Kidney (tissue), 14 donors: ENCODE data around the gene ATG101. TPM values are rescaled to one million over a fixed set of nuclear protein-coding genes. Genes with fewer than 3 reads are reported as not detected.

Experiments
- DNase-seq, 5 donors: peaks; one replicate each; pipeline ENCODE4 v3.0.0-alpha.2; 2013 to 2020
- FAIRE-seq: peaks from 2 replicates; lab custom pipeline; 2012; peaks lifted over from hg19 to GRCh38; lab: Jason Lieb, UNC
- H3K27ac ChIP-seq, 2 donors: one replicate each; pipeline ENCODE4 v1.7.0; 2013; ENCODE audit warnings: low read depth in 2 of 2, low read length in 2 of 2, inconsistent platforms in 1 of 2
- H3K27me3 ChIP-seq: one replicate; pipeline ENCODE4 v1.7.1; 2013; ENCODE audit warnings: low read length, inconsistent platforms; ENCODE audit not compliant: control insufficient read depth, insufficient read depth
- H3K36me3 ChIP-seq, 3 donors: one replicate each; pipeline versions ENCODE4 v1.7.0 to v1.7.1; 2013; ENCODE audit warnings: low read length in 3 of 3, control low read depth in 1 of 3, inconsistent platforms in 1 of 3; ENCODE audit not compliant: insufficient read depth in 3 of 3, control insufficient read depth in 2 of 3
- H3K4me1 ChIP-seq, 3 donors: one replicate each; pipeline versions ENCODE4 v1.7.0 to v1.7.1; 2013; ENCODE audit warnings: low read length in 3 of 3, inconsistent platforms in 1 of 3, low read depth in 1 of 3; ENCODE audit not compliant: control insufficient read depth in 2 of 3, insufficient read depth in 2 of 3
- H3K4me3 ChIP-seq, 3 donors: one replicate each; pipeline versions ENCODE4 v1.7.0 to v1.8.1; 2013; ENCODE audit warnings: low read length in 3 of 3, control low read depth in 1 of 3, inconsistent platforms in 1 of 3
- H3K9ac ChIP-seq, 3 donors: one replicate each; pipeline versions ENCODE4 v1.7.0 to v1.7.1; 2013; ENCODE audit warnings: low read length in 3 of 3, control low read depth in 1 of 3, inconsistent platforms in 1 of 3
- H3K9me3 ChIP-seq, 3 donors: one replicate each; pipeline versions ENCODE4 v1.7.0 to v1.7.1; 2013; ENCODE audit warnings: low read length in 3 of 3, control low read depth in 1 of 3, inconsistent platforms in 1 of 3; ENCODE audit not compliant: control insufficient read depth in 2 of 3, insufficient read depth in 1 of 3
- CTCF ChIP-seq: IDR thresholded peaks from 3 replicates; pipeline ENCODE4 v1.5.1; 2012; ENCODE audit warnings: mild to moderate bottlenecking, moderate library complexity, borderline replicate concordance; ENCODE audit not compliant: insufficient read depth; ENCODE audit errors: extremely low read depth
- intact Hi-C: fragments of 100-400 bp; cut with DNase I; formaldehyde crosslinking; loops from one replicate; pipeline ENCODE4 v1.11.1; 2022
- polyA plus RNA-seq: library from polyadenylated mRNA; stranded (reverse); fragments of 350-450 nt; fragmentation: Illumina TruSeq; extraction: RNeasy Lipid Tissue Mini Kit (QIAGEN cat#74804); gene quantifications from one replicate; pipeline ENCODE4 v1.2.3, GENCODE V29; 2014; ENCODE audit warnings: low read depth, low replicate concordance; ENCODE audit not compliant: insufficient read depth
- total RNA-seq: library from RNA; stranded (reverse); fragmentation: NEBNext Ultra II Directional; extraction: Animal tissue kit (Norgen Biotek cat#: 25700); gene quantifications from one replicate; pipeline ENCODE4 v1.2.1, GENCODE V29; 2021
- donor health status: control.
- donor health status: control.
- donor health status: control.
- donor health status: control.
- donor health status: control.
- donor health status: DM: yes; HTN: yes; CAD: no.
- donor health status: Normal renal cell carcinoma (clear cell type).

The ATG101 gene
- total and polyA plus RNA-seq, 2 donors from 2014 or later, result 32.1 to 53.0 TPM

GRCh38 chr12:52050116-52050757 is 19.5 kb upstream of the ATG101 start:
- H3K27ac ChIP-seq, result peak overlapping the region; percentile 96 to 97
- H3K27me3 ChIP-seq, result no peaks in the 10 kb centered on the region
- peaks cover 0 to 22% (median 8%) of the 10 kb centered on the region in 3 donors for H3K4me1 ChIP-seq
- intact Hi-C loops, result no loop called here
- TF ChIP-seq CTCF, result no peak
- H3K36me3 ChIP-seq, result peaks cover 0 to 29% (median 3%) of the 10 kb centered on the region in 3 donors
- DNase-seq, result peak in 2 of 5 donors; percentile 74 to 80
- H3K4me3 ChIP-seq, result peak overlapping the region; percentile 33 to 78 (median 61)
- H3K9ac ChIP-seq, result peak overlapping the region in 2 of 3 donors; percentile 95 to 97
- FAIRE-seq, result no peak
- no peaks in the 10 kb centered on the region for H3K9me3 ChIP-seq

DNA sequence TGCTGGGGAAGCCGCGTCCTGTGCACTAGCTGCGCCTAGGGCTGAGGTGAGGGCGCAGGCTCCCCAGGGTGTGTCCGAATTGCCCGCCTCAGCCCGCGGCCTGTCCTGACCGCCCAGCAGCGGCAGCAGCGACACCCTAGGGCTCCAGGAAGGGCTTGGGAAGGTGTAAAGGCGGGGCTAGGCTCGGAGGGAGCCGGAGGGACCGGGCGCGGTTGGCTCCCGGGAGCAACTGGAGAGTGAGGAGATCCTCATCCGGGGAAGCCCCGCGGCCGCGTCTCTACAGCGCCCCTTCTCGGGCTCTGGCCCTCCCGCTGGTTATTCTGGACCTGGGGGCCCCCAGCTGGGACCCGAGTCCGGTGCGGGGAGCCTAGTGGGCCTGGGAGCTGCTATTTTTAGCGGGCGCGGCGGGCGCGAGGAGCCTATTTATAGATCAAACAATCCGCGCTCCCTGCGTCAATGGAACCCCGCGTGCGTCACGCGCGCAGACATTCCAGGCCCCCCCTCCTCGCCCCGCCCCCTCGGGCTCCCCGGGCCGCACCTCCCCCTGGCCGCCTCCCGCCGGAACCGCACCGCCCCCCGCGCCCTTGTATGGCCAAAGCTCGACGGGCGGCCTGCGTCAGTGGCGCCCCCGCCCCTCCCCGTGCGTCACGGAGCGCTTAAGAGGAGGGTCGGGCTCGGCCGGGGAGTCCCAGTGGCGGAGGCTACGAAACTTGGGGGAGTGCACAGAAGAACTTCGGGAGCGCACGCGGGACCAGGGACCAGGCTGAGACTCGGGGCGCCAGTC is 18.8 kb upstream of the ATG101 start, which contains the start of gene NR4A1:
TSS of gene NR4A1 (plus strand) at position 685 of the 784 bp plus-strand sequence. CDS start 2,887 bp downstream, outside the sequence.
- intact Hi-C loops, result no loop called here
- H3K9me3 ChIP-seq, result no peaks in the 10 kb centered on the region
- TF ChIP-seq CTCF, result peak; percentile 7
- peak within 1 kb of the TSS; percentile 62 to 84 (median 78) for H3K4me3 ChIP-seq
- DNase-seq, result peak; percentile 95 to 99 (median 96)
- H3K27me3 ChIP-seq, result no peaks in the 10 kb centered on the region
- FAIRE-seq, result no peak
- H3K36me3 ChIP-seq, result peaks cover 0 to 33% (median 3%) of the 10 kb centered on the region in 3 donors
- H3K27ac ChIP-seq, result peak within 1 kb of the TSS; percentile 96 to 97
- peak within 1 kb of the TSS; percentile 26 to 97 (median 95) for H3K9ac ChIP-seq
- peaks cover 0 to 17% (median 8%) of the 10 kb centered on the region in 3 donors for H3K4me1 ChIP-seq

- H3K4me1 ChIP-seq, result peaks cover 0 to 18% (median 8%) of the 10 kb centered on the region in 3 donors
- no peaks in the 10 kb centered on the region for H3K27me3 ChIP-seq
- H3K9ac ChIP-seq, result peak overlapping the region in 2 of 3 donors; percentile 84 to 93
- peaks cover 0 to 50% (median 10%) of the 10 kb centered on the region in 3 donors for H3K36me3 ChIP-seq
- intact Hi-C loops, result no loop called here
- DNase-seq (peak in 2 of 5 donors; percentile 36 to 40), FAIRE-seq (no peak)
- H3K27ac ChIP-seq, result peak overlapping the region; percentile 94 to 97
- H3K9me3 ChIP-seq, result no peaks in the 10 kb centered on the region
- TF ChIP-seq CTCF, result no peak
- peak overlapping the region; percentile 49 to 84 (median 78) for H3K4me3 ChIP-seq
Observed at GRCh38 chr12:52052468-52053186, 17.2 kb upstream of the ATG101 start.
